Peyer's patch (tissue), 4 donors: ENCODE results near the gene PTTG2. TPM values are rescaled to one million over a fixed set of nuclear protein-coding genes. Genes with fewer than 3 reads are reported as not detected.

Experiments used
- DNase-seq, 3 donors: peaks; one replicate each; pipeline ENCODE4 v3.0.0-alpha.2; 2017 to 2019
- H3K27ac ChIP-seq, 4 donors: fragments of 200-600 bp; sonication (generic); one replicate each; pipeline ENCODE4 v1.5.1; 2016 to 2019
- H3K27me3 ChIP-seq, 2 donors: fragments of 200-600 bp; sonication (generic); one replicate each; pipeline ENCODE4 v1.5.1; 2019
- H3K36me3 ChIP-seq, 3 donors: fragments of 200-600 bp; sonication (generic); one replicate each; pipeline ENCODE4 v1.5.1; 2016 to 2019
- H3K4me1 ChIP-seq, 4 donors: fragments of 200-600 bp; sonication (generic); one replicate each; pipeline ENCODE4 v1.5.1; 2016 to 2019
- H3K4me3 ChIP-seq, 4 donors: fragments of 200-600 bp; sonication (generic); 1 replicate in 3 of 4; 2 replicates in 1 of 4; pipeline ENCODE4 v1.5.1; 2016 to 2019; ENCODE audit warnings: mild to moderate bottlenecking in 1 of 4
- H3K9me3 ChIP-seq, 4 donors: fragments of 200-600 bp; sonication (generic); one replicate each; pipeline ENCODE4 v1.5.1; 2016 to 2019; ENCODE audit warnings: mild to moderate bottlenecking in 1 of 4
- CTCF ChIP-seq, 6 experiments: fragments of 450-650 bp in 4 of 6; fragments of 200-600 bp in 2 of 6; sonication (generic) in 1 of 6; IDR thresholded peaks; one replicate each; pipeline ENCODE4 v1.5.1; 2017 to 2019; ENCODE audit warnings: antibody characterized with exemption in 6 of 6, mild to moderate bottlenecking in 3 of 6, moderate library complexity in 1 of 6
- POLR2A ChIP-seq, 2 donors: fragments of 450-650 bp; IDR thresholded peaks; one replicate each; pipeline ENCODE4 v1.5.1; 2017; ENCODE audit warnings: antibody characterized with exemption in 2 of 2, mild to moderate bottlenecking in 2 of 2, moderate library complexity in 2 of 2
- total RNA-seq, 4 donors: library from RNA; depleted of rRNA; stranded (reverse); fragments of >200 nt; gene quantifications; one replicate each; pipeline ENCODE4 v1.1.0, GENCODE V29; 2016

The PTTG2 gene
- total RNA-seq, 4 donors from 2014 or later, result 2.5 to 8.3 TPM; not detected in 2

DNA sequence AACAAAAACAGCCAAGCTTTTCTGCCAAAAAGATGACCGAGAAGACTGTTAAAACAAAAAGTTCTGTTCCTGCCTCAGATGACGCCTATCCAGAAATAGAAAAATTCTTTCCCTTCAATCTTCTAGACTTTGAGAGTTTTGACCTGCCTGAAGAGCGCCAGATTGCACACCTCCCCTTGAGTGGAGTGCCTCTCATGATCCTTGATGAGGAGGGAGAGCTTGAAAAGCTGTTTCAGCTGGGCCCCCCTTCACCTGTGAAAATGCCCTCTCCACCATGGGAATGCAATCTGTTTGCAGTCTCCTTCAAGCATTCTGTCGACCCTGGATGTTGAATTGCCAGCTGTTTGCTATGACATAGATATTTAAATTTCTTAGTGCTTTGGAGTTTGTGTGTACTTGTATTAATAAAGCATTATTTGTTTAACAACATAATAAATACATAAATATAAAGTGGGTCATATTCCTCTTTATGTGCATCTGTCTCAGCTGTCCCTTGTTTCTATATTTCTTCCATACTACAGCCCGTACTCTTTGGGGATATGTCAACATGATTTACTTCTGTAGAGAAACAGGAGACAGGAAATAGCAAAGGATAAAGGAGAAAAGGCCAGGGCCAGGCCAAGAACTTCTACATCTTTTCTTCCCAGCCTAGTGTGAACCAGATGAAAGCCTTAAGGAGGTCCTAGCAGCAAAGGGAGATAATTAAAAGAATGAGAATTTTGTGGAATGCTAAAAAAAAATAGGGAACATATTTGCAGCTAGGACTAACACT, 667 bp downstream of the PTTG2 start:
- no peak for DNase-seq
- no peaks in the 10 kb centered on the region for H3K4me1 ChIP-seq

GRCh38 chr4:37964734-37965457, 4.7 kb downstream of the PTTG2 start:
- Histone ChIP-seq H3K4me3 (no peak overlapping the region), H3K27me3 (no peaks in the 10 kb centered on the region), H3K27ac (no peak overlapping the region), H3K9me3 (no peaks in the 10 kb centered on the region), H3K4me1 (no peaks in the 10 kb centered on the region), H3K36me3 (no peaks in the 10 kb centered on the region)
- TF ChIP-seq POLR2A (IDR thresholded peaks at IDR 0.05) (no peak), CTCF (IDR thresholded peaks at IDR 0.05) (no peak)
- no peak for DNase-seq

More for the DNA sequence above, 667 bp downstream of the PTTG2 start:
- no peaks in the 10 kb centered on the region for H3K27me3 ChIP-seq
- TF ChIP-seq CTCF (IDR thresholded peaks at IDR 0.05), result no peak
- TF ChIP-seq POLR2A (IDR thresholded peaks at IDR 0.05), result no peak
- H3K9me3 ChIP-seq, result no peaks in the 10 kb centered on the region
- no peak overlapping the region for H3K4me3 ChIP-seq
- H3K36me3 ChIP-seq, result no peaks in the 10 kb centered on the region
- no peak overlapping the region for H3K27ac ChIP-seq

- no peak overlapping the region for H3K4me3 ChIP-seq
- no peak overlapping the region for H3K27ac ChIP-seq
- H3K4me1 ChIP-seq, result peaks cover 0 to 4% (median 0%) of the 10 kb centered on the region in 4 donors
- H3K9me3 ChIP-seq, result no peaks in the 10 kb centered on the region
- no peaks in the 10 kb centered on the region for H3K36me3 ChIP-seq
- no peak for DNase-seq
- H3K27me3 ChIP-seq, result no peaks in the 10 kb centered on the region
- TF ChIP-seq CTCF (IDR thresholded peaks at IDR 0.05) (no peak), POLR2A (IDR thresholded peaks at IDR 0.05) (no peak)
These were observed 5.8 kb downstream of the PTTG2 start for GRCh38 chr4:37966044-37966443.

DNA sequence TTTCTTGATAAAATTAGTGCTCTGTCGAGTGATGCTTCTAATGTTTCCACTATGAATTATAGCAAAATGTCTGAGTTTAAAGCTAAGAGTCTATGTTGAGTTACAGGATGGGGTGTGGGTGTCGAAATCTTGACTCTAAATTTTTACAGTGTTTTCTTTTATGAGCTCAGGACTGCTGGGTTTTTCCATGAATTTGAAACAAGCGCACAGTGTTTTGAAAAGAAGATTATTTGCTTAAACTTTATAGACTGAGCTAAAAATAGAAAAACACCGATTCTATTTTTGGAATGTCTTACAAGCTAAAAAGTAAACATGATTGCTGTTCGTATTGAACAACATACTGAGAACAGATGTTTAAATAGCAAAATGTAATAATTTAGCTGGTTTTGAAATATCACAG, 7.5 kb downstream of the PTTG2 start:
- DNase-seq, result no peak
- Histone ChIP-seq H3K36me3 (no peaks in the 10 kb centered on the region), H3K4me3 (no peak overlapping the region), H3K27me3 (no peaks in the 10 kb centered on the region), H3K4me1 (peaks cover 0 to 4% (median 0%) of the 10 kb centered on the region in 4 donors), H3K27ac (no peak overlapping the region), H3K9me3 (no peaks in the 10 kb centered on the region)
- TF ChIP-seq CTCF (IDR thresholded peaks at IDR 0.05) (no peak), POLR2A (IDR thresholded peaks at IDR 0.05) (no peak)

- no peaks in the 10 kb centered on the region for H3K9me3 ChIP-seq
- H3K27ac ChIP-seq, result no peak overlapping the region
- no peaks in the 10 kb centered on the region for H3K27me3 ChIP-seq
These were observed 8.5 kb downstream of the PTTG2 start for GRCh38 chr4:37968747-37969146.

More at GRCh38 chr4:37968747-37969146, 8.5 kb downstream of the PTTG2 start:
- H3K4me1 ChIP-seq, result peaks cover 0 to 4% (median 0%) of the 10 kb centered on the region in 4 donors
- H3K4me3 ChIP-seq, result no peak overlapping the region
- TF ChIP-seq POLR2A (IDR thresholded peaks at IDR 0.05), result no peak
- no peak for TF ChIP-seq CTCF (IDR thresholded peaks at IDR 0.05)
- no peaks in the 10 kb centered on the region for H3K36me3 ChIP-seq
- DNase-seq, result no peak
